HepG2 (cell line): ENCODE data around the gene PGR. TPM values are rescaled to one million over a fixed set of nuclear protein-coding genes. Genes with fewer than 3 reads are reported as not detected.

ENCODE experiments used
- GTF3A ChIP-seq: sonication (generic); formaldehyde crosslinking; conservative IDR thresholded peaks from 2 replicates; pipeline ENCODE4 v1.4.0; 2020; ENCODE audit warnings: mild to moderate bottlenecking, missing genetic modification reagents
- NCOR1 ChIP-seq: fragments of 200-600 bp; sonication (generic); IDR thresholded peaks from 2 replicates; pipeline ENCODE4 v1.7.0; 2017; ENCODE audit warnings: antibody characterized with exemption, low read length, borderline replicate concordance
- PRPF4 ChIP-seq: fragments of 200-400 bp; formaldehyde crosslinking; IDR thresholded peaks from 2 replicates; pipeline ENCODE4 v1.6.1; 2016; ENCODE audit warnings: low read length, low read depth; ENCODE audit not compliant: poor library complexity, severe bottlenecking
- TEAD3 ChIP-seq: optimal IDR thresholded peaks from 2 replicates; pipeline ENCODE3; 2016; ENCODE audit warnings: borderline replicate concordance
- TGIF2 ChIP-seq: IDR thresholded peaks from 2 replicates; pipeline ENCODE4 v1.6.1; 2016; ENCODE audit warnings: control low read depth, missing compliant biosample characterization
- ZC3H13 ChIP-seq: sonication (generic); formaldehyde crosslinking; IDR thresholded peaks from 2 replicates; pipeline ENCODE4 v1.8.1; 2023; ENCODE audit warnings: mild to moderate bottlenecking, missing genetic modification reagents, moderate library complexity
- ZFX ChIP-seq: sonication (generic); formaldehyde crosslinking; IDR thresholded peaks from 2 replicates; pipeline ENCODE4 v1.4.0; 2020; ENCODE audit warnings: mild to moderate bottlenecking, low read depth, missing genetic modification reagents, moderate library complexity
- polyA plus RNA-seq, 8 experiments: library from polyadenylated mRNA; depleted of rRNA in 3 of 8; stranded (reverse) in 7 of 8; unstranded in 1 of 8; fragments of >200 nt; fragmentation: Illumina TruSeq in 4 of 8; extraction: Trizol in 4 of 8; gene quantifications; 2 replicates each; pipeline versions ENCODE4 v1.2.1 to v1.2.3, GENCODE V29; 2011 to 2016; ENCODE audit warnings: low read depth in 4 of 8, missing spikeins in 1 of 8, mixed read lengths in 1 of 8; ENCODE audit not compliant: insufficient read depth in 1 of 8
- total RNA-seq, 5 experiments: library from RNA; depleted of rRNA; stranded (reverse); fragments of >200 nt; fragmentation: Illumina TruSeq; extraction: Trizol; gene quantifications; 2 replicates each; pipeline ENCODE4 v1.2.3, GENCODE V29; 2016; ENCODE audit warnings: low read depth in 1 of 5
- TF ChIP-seq, protein P1 (sequence below): sonication (generic); formaldehyde crosslinking; IDR thresholded peaks from 2 replicates; pipeline ENCODE4 v1.4.0; 2020; ENCODE audit warnings: mild to moderate bottlenecking, missing genetic modification reagents, borderline replicate concordance
- TF ChIP-seq, protein P2 (sequence below): sonication (generic); formaldehyde crosslinking; IDR thresholded peaks from 2 replicates; pipeline ENCODE4 v1.4.0; 2020; ENCODE audit warnings: missing genetic modification reagents, borderline replicate concordance
- TF ChIP-seq, protein P3 (sequence below): sonication (generic); formaldehyde crosslinking; IDR thresholded peaks from 2 replicates; pipeline ENCODE4 v1.4.0; 2020; ENCODE audit warnings: missing genetic modification reagents, borderline replicate concordance

Gene PGR
- total and polyA plus RNA-seq, 2 of the 13 experiments (the other 11 are each of a cell fraction or from before 2014, with no cell fraction given): not detected

DNA sequence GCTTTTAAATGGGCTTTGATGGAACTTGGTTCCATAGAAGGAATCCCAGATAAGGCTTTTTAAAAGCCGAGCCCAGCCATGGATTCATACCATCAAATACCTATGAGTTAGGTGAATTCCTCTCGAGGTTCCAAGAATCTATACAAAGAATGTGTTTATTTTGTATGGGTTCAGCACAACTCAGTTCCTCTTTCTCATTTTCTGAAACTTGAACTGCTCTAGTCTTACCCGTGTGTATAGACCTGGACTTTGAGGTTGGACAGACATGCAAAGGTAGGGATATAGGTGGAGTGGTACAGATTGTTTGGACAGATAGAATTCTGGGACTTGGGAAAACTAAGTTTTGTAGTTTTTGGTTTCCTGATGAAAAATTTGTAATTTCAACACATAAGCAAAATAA, 97.9 kb downstream of the PGR start (continued):
- TF ChIP-seq, protein P1, sequence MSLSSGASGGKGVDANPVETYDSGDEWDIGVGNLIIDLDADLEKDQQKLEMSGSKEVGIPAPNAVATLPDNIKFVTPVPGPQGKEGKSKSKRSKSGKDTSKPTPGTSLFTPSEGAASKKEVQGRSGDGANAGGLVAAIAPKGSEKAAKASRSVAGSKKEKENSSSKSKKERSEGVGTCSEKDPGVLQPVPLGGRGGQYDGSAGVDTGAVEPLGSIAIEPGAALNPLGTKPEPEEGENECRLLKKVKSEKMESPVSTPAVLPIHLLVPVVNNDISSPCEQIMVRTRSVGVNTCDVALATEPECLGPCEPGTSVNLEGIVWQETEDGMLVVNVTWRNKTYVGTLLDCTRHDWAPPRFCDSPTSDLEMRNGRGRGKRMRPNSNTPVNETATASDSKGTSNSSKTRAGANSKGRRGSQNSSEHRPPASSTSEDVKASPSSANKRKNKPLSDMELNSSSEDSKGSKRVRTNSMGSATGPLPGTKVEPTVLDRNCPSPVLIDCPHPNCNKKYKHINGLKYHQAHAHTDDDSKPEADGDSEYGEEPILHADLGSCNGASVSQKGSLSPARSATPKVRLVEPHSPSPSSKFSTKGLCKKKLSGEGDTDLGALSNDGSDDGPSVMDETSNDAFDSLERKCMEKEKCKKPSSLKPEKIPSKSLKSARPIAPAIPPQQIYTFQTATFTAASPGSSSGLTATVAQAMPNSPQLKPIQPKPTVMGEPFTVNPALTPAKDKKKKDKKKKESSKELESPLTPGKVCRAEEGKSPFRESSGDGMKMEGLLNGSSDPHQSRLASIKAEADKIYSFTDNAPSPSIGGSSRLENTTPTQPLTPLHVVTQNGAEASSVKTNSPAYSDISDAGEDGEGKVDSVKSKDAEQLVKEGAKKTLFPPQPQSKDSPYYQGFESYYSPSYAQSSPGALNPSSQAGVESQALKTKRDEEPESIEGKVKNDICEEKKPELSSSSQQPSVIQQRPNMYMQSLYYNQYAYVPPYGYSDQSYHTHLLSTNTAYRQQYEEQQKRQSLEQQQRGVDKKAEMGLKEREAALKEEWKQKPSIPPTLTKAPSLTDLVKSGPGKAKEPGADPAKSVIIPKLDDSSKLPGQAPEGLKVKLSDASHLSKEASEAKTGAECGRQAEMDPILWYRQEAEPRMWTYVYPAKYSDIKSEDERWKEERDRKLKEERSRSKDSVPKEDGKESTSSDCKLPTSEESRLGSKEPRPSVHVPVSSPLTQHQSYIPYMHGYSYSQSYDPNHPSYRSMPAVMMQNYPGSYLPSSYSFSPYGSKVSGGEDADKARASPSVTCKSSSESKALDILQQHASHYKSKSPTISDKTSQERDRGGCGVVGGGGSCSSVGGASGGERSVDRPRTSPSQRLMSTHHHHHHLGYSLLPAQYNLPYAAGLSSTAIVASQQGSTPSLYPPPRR (CRISPR knock-in tag): no peak
- no peak for TF ChIP-seq PRPF4
- no peak for TF ChIP-seq TEAD3
- no peak for TF ChIP-seq TGIF2 (CRISPR knock-in tag)
- TF ChIP-seq ZFX: no peak
- TF ChIP-seq, protein P2, sequence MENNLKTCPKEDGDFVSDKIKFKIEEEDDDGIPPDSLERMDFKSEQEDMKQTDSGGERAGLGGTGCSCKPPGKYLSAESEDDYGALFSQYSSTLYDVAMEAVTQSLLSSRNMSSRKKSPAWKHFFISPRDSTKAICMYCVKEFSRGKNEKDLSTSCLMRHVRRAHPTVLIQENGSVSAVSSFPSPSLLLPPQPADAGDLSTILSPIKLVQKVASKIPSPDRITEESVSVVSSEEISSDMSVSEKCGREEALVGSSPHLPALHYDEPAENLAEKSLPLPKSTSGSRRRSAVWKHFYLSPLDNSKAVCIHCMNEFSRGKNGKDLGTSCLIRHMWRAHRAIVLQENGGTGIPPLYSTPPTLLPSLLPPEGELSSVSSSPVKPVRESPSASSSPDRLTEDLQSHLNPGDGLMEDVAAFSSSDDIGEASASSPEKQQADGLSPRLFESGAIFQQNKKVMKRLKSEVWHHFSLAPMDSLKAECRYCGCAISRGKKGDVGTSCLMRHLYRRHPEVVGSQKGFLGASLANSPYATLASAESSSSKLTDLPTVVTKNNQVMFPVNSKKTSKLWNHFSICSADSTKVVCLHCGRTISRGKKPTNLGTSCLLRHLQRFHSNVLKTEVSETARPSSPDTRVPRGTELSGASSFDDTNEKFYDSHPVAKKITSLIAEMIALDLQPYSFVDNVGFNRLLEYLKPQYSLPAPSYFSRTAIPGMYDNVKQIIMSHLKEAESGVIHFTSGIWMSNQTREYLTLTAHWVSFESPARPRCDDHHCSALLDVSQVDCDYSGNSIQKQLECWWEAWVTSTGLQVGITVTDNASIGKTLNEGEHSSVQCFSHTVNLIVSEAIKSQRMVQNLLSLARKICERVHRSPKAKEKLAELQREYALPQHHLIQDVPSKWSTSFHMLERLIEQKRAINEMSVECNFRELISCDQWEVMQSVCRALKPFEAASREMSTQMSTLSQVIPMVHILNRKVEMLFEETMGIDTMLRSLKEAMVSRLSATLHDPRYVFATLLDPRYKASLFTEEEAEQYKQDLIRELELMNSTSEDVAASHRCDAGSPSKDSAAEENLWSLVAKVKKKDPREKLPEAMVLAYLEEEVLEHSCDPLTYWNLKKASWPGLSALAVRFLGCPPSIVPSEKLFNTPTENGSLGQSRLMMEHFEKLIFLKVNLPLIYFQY (CRISPR knock-in tag): no peak
- no peak for TF ChIP-seq NCOR1
- TF ChIP-seq, protein P3, sequence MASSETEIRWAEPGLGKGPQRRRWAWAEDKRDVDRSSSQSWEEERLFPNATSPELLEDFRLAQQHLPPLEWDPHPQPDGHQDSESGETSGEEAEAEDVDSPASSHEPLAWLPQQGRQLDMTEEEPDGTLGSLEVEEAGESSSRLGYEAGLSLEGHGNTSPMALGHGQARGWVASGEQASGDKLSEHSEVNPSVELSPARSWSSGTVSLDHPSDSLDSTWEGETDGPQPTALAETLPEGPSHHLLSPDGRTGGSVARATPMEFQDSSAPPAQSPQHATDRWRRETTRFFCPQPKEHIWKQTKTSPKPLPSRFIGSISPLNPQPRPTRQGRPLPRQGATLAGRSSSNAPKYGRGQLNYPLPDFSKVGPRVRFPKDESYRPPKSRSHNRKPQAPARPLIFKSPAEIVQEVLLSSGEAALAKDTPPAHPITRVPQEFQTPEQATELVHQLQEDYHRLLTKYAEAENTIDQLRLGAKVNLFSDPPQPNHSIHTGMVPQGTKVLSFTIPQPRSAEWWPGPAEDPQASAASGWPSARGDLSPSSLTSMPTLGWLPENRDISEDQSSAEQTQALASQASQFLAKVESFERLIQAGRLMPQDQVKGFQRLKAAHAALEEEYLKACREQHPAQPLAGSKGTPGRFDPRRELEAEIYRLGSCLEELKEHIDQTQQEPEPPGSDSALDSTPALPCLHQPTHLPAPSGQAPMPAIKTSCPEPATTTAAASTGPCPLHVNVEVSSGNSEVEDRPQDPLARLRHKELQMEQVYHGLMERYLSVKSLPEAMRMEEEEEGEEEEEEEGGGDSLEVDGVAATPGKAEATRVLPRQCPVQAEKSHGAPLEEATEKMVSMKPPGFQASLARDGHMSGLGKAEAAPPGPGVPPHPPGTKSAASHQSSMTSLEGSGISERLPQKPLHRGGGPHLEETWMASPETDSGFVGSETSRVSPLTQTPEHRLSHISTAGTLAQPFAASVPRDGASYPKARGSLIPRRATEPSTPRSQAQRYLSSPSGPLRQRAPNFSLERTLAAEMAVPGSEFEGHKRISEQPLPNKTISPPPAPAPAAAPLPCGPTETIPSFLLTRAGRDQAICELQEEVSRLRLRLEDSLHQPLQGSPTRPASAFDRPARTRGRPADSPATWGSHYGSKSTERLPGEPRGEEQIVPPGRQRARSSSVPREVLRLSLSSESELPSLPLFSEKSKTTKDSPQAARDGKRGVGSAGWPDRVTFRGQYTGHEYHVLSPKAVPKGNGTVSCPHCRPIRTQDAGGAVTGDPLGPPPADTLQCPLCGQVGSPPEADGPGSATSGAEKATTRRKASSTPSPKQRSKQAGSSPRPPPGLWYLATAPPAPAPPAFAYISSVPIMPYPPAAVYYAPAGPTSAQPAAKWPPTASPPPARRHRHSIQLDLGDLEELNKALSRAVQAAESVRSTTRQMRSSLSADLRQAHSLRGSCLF (CRISPR knock-in tag): no peak
- TF ChIP-seq ZC3H13 (CRISPR knock-in tag): no peak
- TF ChIP-seq GTF3A (CRISPR knock-in tag): no peak
